ENCODE data around the gene CALM3. TPM values are rescaled to one million over a fixed set of nuclear protein-coding genes. Genes with fewer than 3 reads are reported as not detected.

Gene CALM3
- total RNA-seq, 4 donors from 2014 or later: 108 to 190 (median 155) TPM

GRCh38 chr19:46618670-46619231, 17.6 kb downstream of the CALM3 start:
- Histone ChIP-seq H3K27ac (no peak overlapping the region), H3K36me3 (no peaks in the 10 kb centered on the region), H3K9me3 (no peaks in the 10 kb centered on the region), H3K4me3 (replicated peaks in 1 of 3) (no peak overlapping the region), H3K27me3 (no peaks in the 10 kb centered on the region), H3K4me1 (peaks cover 0 to 17% of the 10 kb centered on the region in 2 donors)
- intact Hi-C loops (cut with DNase I): loop anchor here (5.0 to 10.0 kb wide), 2 partner anchors 44 to 116 kb away; partner anchors contain the start of gene DACT3
- DNase-seq: no peak
- TF ChIP-seq, protein P1, sequence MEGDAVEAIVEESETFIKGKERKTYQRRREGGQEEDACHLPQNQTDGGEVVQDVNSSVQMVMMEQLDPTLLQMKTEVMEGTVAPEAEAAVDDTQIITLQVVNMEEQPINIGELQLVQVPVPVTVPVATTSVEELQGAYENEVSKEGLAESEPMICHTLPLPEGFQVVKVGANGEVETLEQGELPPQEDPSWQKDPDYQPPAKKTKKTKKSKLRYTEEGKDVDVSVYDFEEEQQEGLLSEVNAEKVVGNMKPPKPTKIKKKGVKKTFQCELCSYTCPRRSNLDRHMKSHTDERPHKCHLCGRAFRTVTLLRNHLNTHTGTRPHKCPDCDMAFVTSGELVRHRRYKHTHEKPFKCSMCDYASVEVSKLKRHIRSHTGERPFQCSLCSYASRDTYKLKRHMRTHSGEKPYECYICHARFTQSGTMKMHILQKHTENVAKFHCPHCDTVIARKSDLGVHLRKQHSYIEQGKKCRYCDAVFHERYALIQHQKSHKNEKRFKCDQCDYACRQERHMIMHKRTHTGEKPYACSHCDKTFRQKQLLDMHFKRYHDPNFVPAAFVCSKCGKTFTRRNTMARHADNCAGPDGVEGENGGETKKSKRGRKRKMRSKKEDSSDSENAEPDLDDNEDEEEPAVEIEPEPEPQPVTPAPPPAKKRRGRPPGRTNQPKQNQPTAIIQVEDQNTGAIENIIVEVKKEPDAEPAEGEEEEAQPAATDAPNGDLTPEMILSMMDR (IDR thresholded peaks at IDR 0.05): no peak
- TF ChIP-seq POLR2A (IDR thresholded peaks at IDR 0.05): no peak
- WGBS, 2 donors: 51 to 61% methylated on average over 9 of the region's 9 CpGs

GRCh38 chr19:46620267-46620666, 19.1 kb downstream of the CALM3 start:
- Histone ChIP-seq H3K36me3 (no peaks in the 10 kb centered on the region), H3K4me1 (peaks cover 0 to 11% of the 10 kb centered on the region in 2 donors), H3K27me3 (no peaks in the 10 kb centered on the region), H3K9me3 (no peaks in the 10 kb centered on the region), H3K27ac (no peak overlapping the region), H3K4me3 (replicated peaks in 1 of 3) (no peak overlapping the region)
- TF ChIP-seq POLR2A (IDR thresholded peaks at IDR 0.05): no peak
- intact Hi-C loops (cut with DNase I): no loop called here
- DNase-seq: no peak
- 84 to 93% methylated on average over 3 of the region's 3 CpGs for WGBS, 2 donors

GRCh38 chr19:46620716-46621115, 19.6 kb downstream of the CALM3 start:
- H3K27ac ChIP-seq: peak overlapping the region in 1 of 3 donors; percentile 36
- no peaks in the 10 kb centered on the region for H3K27me3 ChIP-seq
- DNase-seq: no peak
- H3K36me3 ChIP-seq: no peaks in the 10 kb centered on the region
- TF ChIP-seq, protein P1 (IDR thresholded peaks at IDR 0.05): no peak
- no peak for TF ChIP-seq POLR2A (IDR thresholded peaks at IDR 0.05)
- WGBS, 2 donors: 14 to 51% methylated on average over 4 to 6 of the region's 6 CpGs
- H3K9me3 ChIP-seq: no peaks in the 10 kb centered on the region
- no peak overlapping the region for H3K4me3 ChIP-seq (replicated peaks in 1 of 3)
- intact Hi-C loops (cut with DNase I): no loop called here
- H3K4me1 ChIP-seq: peaks cover 0 to 16% of the 10 kb centered on the region in 2 donors

DNA sequence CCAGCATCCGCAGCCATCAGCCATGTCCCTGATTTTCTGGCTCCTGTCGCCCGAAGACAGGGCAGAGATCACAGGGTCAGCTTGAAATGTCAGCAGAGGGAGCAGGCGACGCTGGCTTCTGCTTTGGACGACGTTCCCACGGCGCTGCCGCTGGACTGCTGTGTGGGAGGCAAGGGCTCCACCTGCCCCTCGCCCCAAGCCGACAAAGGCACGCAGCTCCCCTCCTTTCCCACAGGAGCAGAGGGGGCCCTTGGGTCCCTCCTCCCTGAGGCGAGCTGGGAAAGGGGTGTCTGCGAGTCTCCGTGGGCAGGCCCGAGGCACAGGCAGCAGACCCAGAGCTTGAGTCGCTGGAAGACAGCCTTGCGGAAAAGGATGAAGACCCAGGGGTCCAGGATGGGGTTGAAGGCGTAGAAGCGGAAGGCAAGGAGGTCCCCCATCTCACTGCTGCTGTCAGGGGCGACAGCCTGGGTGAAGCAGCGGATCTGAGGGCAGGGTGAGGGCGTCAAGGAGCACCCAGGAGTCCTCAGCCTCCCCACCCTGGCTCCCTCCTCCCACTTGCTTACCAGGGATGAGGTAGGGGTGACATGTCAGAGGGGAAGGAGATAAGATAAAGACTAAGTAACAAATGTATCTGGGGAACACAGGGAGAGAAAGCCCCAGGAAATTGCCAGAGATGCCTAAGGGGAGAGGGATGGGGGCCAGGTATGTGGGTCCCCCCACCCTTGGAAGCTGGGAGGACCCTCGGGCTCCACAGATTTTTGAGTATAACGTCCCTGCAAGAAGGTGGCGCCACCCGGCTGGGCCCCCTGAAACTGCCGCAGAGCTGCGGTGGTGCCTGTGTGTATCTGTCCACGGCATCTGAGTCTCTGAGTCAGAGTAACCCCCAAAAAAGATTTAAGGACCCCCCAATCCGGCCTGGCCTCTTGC, 20.3 kb downstream of the CALM3 start:
- WGBS, 2 donors: 69 to 71% methylated on average over 21 to 32 of the region's 32 CpGs
- H3K27ac ChIP-seq: peak overlapping the region in 2 of 3 donors; percentile 17 to 36
- DNase-seq: no peak
- no peak overlapping the region for H3K4me3 ChIP-seq (replicated peaks in 1 of 3)
- no peak for TF ChIP-seq POLR2A (IDR thresholded peaks at IDR 0.05)
- TF ChIP-seq, protein P1 (IDR thresholded peaks at IDR 0.05): no peak
- no peaks in the 10 kb centered on the region for H3K36me3 ChIP-seq
- H3K27me3 ChIP-seq: no peaks in the 10 kb centered on the region
- intact Hi-C loops (cut with DNase I): no loop called here
- H3K9me3 ChIP-seq: no peaks in the 10 kb centered on the region
- peaks cover 0 to 23% of the 10 kb centered on the region in 2 donors for H3K4me1 ChIP-seq

GRCh38 chr19:46622118-46622446, 21.0 kb downstream of the CALM3 start:
- DNase-seq: no peak
- no peak overlapping the region for H3K4me3 ChIP-seq (replicated peaks in 1 of 3)
- H3K4me1 ChIP-seq: peaks cover 0 to 22% of the 10 kb centered on the region in 2 donors
- no peaks in the 10 kb centered on the region for H3K27me3 ChIP-seq
- H3K9me3 ChIP-seq: no peaks in the 10 kb centered on the region
- TF ChIP-seq POLR2A (IDR thresholded peaks at IDR 0.05): no peak
- TF ChIP-seq, protein P1 (IDR thresholded peaks at IDR 0.05): no peak
- no peak overlapping the region for H3K27ac ChIP-seq
- no peaks in the 10 kb centered on the region for H3K36me3 ChIP-seq
- intact Hi-C loops (cut with DNase I): no loop called here
- 65 to 70% methylated on average over 7 of the region's 7 CpGs for WGBS, 2 donors

Measured in thyroid gland (tissue), 4 donors.